NCI-H2029 (cell line): ENCODE results near the gene RAD23B.
"Not testable (repeated sequence)": the region's sequence is repeated elsewhere in the genome, so short reads cannot be mapped to it uniquely, and the experiment has no call there.

ENCODE experiments used
- DNase-seq: peaks from one replicate; lab custom pipeline; 2025; lab: John Stamatoyannopoulos, UW

The RAD23B gene

DNA sequence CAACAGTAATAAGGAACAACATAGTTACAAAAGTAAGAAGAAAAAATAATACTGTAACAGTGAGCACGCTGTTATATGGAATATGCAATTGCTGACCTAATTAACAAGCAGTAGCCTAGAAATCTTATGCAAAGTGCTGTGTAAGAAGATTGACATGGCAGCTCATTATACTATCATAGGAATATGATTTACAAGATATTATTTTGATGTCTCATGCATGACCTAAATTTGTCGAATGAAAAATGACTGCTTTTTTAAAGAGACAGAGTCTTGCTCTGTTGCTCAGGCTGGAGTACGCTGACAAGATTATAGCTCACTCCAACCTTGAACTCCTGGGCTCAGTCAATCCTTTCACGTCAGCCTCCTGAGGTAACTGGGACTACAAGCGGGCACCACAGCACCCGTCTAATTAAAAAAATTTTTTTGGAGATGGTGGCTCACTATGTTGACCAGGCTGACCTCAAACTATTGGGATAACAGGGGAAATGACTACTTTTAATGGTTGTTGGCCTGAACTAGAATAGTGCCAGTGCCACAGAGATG is 10.5 kb downstream of the RAD23B start:
- DNase-seq, result no peak

DNA sequence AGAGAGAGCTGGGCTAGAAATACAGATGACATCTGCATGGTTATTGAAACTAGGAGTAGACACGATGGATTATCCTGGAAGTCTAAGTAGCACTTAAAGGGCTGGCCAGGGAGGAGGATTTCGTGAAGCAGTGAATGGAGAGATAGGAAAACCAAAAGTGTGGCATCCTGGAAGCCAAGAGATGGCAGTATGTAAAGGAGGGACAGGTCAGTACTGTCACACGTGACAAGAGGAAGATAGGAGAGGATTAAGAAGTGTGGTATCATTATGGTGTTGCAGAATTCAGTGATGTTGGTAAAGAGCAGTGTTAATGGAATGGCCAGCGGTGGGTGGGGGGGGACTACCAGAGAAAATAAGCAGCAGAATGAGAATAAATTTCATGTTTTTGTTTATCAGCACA is 11.7 kb downstream of the RAD23B start:
- DNase-seq, result no peak

DNA sequence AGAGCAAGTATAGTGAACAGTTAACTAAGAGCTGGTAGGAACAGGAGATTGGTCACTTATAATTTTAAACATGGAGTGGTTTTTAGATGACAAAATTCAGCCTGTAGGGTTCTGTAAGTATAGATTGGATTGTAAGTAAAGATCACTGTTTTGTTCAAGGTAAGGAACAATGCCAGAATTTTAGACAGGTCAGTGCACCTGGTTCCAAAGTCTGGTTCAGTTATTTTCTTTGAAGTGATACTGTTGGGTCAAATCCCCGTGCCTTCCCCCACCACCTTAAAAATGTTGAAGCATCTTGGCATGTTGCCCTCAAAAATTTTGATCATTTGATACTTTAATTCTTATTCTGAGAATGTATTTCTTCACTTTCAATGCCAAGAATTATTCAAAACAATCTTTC is 12.9 kb downstream of the RAD23B start:
- no peak for DNase-seq

DNA sequence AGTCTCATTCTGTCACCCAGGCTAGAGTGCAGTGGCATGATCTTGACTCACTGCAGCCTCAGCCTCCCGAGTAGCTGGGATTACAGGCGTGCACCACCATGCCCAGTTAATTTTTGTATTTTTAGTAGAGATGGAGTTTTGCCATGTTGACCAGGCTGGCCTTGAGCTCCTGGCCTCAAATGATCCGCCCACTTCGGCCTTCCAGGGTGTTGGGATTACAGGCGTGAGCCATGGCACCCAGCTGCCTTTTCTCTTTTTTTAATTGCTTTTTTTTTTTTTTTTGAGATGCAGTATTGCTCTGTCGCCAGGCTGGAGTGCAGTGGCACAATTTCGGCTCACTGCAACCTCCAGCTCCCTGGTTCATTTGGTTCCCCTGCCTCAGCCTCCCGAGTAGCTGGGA is 13.5 kb downstream of the RAD23B start:
- not testable (repeated sequence) for DNase-seq

DNA sequence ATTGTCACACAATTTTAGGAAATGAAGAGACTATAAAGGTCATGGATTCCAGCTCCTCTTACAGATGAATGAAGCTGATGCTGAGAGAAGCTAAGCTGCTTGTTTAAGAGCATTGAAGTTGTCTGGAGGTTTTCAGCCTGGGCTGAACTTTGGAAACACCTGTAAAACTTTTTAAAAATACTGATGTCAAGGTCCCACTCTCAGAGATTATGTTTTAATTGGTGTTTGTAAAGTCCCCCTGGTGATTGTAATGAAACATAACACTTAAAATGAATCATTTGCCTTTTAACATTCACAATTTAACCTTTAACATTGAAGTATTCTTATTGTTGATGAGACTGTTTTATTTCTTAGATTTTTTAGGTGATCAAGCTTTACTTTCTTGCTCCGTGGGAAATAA is 16.4 kb downstream of the RAD23B start:
- no peak for DNase-seq

DNA sequence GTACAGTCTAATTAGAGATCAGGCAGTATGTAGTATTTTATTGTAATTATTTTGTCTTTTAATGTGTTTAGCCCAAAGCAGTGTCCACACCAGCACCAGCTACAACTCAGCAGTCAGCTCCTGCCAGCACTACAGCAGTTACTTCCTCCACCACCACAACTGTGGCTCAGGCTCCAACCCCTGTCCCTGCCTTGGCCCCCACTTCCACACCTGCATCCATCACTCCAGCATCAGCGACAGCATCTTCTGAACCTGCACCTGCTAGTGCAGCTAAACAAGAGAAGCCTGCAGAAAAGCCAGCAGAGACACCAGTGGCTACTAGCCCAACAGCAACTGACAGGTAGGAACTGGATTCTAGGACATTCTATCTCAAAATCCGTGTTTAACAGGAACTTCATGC is 23.2 kb downstream of the RAD23B start:
- DNase-seq, result no peak

DNA sequence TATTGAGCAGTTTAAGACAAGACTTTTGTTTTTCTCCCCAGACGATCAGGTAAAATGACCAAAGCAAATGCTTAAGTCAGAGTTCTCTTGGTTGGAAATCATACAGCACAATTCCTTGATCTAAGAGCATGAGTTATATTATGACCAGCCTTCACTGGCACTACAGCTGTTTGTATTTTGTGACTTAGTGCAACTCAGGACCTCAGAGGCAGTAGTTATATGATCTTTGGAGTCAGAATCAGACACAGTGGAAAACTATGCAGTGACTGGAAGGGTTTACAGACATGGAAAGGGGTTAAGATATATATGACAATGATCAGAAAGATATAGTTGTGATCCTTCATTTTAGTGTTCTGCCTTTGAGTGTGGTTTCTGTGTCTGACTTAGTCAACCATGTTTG is 24.3 kb downstream of the RAD23B start:
- DNase-seq, result no peak

DNA sequence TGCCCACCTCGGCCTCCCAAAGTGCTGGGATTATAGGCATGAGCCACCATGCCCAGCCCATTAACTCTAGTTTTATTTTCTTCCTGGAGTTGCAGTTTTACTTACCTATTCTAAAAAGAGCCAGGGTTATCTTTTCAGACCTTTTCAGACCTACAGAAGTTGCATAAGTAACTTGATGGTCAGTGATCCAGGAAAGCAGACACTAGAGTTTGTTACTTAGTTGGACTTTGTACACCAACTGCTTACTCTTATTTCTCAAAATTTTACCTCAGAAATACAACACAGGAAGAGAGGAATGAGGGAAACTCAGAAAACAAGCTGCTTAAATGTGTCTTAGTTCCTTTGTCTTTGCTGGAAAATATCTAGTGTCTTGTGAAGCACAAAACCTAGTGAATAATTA is 25.4 kb downstream of the RAD23B start:
- DNase-seq, result no peak

DNA sequence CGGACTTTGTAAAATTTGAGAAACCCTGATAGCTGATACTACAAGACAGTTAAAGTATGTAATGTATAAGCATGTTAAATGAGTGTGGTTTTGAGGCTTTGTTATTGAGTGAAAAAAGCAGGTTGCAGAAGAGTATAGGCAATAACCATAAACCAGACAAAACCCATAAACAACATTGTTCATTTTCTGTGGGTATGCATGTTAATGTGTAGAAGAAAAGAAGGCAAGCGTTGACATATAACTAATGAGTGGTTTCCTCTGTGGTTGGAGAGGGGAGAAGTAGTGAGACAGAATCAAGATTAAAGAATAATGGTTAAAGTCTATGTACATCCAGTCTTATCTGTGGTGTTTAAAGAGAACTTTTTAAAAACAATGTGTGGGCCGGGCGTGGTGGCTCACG is 26.2 kb downstream of the RAD23B start:
- DNase-seq, result no peak

DNA sequence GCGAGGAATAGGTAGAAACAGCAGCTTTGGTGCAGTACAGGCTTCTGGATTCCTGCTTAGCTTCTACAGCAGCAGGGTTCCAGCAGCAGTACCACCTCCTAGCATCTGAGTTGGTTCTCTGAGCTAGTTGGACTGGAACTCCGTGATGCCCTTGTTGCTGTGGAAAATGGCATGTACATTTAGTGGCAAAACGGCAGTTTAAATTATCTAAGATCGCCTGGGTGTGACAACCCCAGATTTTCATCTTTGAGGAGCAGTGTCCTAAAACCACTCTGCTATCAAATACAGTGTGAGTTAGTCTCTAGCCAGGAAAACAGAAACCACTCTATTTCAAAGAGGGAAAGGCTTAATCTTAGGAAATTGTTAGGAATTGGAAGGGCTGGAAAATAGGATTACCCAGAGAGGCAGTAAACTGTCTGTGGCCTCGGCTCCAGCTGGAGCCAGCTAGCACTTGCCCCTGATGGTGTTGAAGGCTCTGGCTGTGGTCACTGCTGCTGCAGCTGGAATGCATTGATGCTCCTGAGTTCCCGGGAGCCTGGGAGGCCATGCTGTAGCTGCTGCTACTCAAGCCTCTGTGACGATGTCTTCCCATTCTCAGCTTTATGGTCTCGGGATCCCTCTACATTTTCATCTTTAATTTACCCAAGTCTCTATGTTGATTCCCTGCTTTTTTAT is 29.4 kb downstream of the RAD23B start:
- DNase-seq, result no peak

DNA sequence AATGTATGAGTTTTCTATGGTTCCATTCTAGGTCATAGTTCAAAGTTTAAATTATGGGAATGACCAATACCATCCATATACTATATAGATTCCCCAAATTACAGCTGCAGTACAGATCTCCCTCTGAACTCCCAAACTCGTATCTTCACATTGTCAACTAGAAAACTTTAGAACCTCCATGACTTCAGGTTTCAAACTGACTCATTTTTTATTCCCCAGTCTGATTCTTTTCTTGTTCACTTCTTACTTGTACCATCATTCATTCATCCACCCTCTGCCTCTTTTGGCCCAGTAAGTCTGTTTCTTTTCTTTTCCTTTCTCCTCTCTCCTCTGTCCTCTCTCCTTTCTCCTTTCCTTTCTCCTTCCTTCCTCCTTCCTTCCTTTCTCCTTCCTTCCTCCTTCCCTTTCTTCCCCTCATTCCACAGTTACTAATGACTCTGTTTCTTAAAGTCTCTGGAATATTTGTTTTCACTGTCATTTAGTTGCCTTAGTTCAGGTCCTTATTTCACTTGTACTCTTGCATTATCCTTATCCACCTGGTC is 30.5 kb downstream of the RAD23B start:
- no peak for DNase-seq

DNA sequence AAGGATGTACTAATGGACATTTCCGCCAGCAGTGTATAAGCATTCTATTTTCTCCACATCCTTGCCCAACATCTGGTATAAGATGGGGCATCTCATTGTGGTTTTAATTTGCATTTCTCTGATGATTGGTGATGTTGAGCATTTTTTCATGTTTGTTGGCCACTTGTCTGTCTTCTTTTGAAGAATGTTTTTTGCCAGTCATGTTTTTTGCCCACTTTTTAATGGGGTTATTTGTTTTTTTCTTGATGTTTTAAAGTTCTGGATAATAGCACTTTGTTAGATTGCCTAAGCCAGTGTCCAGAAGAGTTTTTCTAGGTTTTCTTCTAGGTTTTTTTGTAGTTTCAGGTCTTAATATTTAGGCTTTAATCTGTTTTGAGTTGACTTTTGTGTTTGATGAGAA is 31.7 kb downstream of the RAD23B start:
- DNase-seq, result no peak

DNA sequence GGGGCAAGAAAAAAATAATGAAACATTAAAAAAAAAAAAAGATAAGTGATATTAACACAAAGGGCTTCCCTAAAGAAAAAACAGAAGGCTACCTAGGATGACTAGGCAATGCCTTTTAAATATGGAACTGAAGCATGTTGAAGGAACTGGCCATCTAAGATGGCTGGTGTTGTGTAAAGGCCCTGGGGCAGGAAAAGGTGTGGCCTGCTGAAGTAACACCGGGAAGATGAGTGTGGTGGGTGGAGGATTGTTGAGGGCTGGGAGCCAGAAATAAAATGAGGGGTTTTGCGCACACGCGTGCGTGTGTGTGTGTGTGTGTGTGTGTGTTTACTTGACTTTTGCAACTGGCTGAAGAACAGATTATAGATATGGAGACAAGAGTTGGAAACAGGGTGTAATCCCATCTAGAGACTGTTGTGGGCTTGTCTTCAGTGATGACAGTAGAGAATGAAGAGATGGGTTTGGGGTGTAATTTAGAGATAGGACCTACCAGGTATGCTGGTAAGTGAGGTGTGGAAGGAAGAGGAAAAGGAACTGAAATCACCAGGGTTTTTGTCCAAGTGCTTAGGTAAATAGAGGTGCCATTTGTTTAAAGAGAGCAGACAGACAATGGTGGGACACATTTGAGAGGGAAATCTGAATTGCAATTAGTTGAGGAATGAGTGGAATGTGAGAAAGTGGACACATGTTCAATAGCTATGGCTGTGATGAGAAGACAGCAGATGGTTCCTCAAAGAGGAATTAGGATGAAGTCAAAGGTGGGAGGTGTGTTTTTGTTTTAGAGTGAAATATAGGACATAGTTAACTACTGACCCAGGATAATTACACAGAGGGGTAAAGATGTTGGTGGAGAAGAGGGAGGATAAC is 33.9 kb downstream of the RAD23B start:
- DNase-seq, result no peak

DNA sequence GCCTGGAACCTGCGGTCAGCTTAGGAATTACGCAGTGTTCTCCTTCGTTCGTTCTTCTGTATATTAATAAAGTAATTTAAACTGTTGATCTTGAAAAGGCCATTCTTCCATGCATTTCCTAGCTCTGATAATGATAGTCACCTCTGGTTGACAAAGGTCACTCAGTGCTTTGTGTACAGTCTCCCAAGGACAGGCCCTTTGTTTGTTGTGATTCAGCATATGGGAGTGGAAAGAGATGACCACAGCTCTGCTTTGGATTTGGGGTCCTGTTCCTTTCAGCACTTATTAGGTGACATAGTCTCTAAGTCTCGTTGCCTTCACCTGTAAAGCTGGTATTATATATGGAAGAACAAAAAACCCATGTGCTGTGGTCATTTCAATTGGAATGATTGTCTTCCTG is 39.6 kb downstream of the RAD23B start:
- no peak for DNase-seq

DNA sequence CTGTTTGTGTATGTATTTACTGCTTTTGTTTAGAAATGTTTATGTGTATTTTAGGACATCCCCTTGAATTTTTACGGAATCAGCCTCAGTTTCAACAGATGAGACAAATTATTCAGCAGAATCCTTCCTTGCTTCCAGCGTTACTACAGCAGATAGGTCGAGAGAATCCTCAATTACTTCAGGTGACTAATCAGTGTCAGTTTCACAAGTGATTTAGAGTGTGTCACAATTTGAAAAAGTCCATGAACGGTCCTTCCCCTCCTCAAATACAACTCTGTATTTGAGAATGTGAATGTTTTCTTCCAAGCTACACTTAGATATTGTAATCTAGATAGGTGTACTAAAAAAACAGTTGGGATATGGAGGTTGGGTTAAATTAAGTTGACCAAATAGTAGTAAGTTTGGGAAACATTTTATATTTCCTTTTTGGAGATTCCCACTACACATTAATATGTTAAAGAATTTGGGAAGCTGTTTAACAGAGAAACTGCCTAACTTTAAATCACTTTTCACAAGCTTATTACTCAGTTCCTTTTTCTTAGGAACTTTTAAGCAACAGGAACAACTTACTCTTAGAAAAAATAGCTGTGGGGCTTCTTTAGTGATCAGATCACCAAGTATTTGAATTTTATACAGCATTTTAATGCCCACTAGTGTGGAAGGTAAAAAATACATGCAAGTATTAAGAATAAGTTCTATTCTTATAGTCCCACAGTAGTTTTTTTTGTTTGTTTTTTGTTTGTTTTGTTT is 40.9 kb downstream of the RAD23B start:
- DNase-seq, result no peak

DNA sequence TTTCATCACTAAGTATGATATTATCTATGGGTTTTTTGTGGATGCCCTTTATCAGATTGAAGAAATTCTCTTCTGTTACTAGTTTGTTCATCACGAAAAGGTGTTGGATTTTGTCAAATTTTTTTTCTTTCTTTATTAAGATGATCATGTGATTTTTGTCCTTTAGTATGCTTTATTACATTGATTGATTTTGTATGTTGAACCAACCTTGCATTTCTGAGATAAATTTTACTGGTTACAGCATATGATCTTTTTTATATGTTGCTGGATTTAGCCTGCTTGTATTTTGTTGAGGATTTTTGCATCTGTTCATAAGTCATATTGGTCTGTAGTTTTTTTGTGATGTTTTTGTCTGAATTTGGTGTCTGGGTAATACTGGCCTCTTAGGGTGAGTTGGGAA is 42.8 kb downstream of the RAD23B start:
- DNase-seq, result no peak

DNA sequence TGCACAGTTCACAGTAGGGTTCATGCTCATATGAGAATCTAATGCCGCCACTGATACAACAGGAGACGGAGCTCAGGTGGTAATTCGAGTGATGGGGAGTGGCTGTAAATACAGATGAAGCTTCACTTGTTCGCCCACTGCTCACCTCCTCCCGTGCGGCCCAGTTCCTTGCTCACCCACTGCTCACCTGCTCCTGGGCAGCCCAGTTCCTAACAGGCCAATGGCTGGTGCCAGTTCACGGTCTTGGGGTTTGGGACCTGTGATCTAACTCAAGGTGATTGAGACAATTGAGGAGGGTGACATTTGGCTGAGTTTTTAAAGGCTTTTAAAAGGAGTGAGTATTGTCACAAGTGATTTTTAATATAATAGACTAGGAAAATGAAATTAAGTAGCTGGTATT is 45.4 kb downstream of the RAD23B start:
- DNase-seq, result no peak

DNA sequence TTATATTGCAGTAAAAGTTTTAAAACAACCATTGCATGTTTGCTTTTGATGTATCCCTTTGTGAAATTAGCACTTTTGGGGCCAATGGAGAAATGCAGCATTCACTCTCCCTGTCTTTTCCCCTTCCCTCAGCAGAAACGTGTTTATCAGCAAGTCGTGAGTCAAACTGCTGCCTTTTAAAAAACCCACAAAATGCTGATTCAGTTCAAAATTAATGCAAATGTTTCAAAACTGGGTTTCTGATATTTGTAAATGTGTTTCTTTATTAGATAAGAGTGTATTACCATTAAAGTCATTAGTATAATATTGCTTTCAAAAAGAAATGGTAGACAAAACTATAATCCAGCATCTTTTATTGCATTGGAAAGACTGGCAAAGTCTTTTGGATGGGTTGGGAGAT is 47.3 kb downstream of the RAD23B start:
- DNase-seq, result no peak

DNA sequence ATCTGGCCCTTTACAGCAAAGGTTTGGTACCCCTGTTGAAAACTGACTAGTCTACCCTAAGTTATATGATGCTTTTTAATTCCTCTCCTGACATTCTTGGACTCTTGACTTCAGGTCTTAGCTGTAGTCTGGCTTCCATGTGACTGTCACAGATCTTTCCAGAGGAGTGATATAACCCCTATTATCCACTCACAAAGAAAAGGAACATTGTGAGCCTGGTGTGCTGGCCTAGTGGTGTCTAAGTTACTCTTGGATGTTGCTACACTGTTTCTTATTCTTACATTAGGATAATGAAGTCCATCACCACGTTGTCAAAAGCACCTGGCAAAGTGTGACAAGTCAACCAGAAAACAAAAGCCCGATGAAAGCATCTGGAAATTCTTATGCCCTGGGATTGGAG is 49.8 kb downstream of the RAD23B start:
- no peak for DNase-seq

DNA sequence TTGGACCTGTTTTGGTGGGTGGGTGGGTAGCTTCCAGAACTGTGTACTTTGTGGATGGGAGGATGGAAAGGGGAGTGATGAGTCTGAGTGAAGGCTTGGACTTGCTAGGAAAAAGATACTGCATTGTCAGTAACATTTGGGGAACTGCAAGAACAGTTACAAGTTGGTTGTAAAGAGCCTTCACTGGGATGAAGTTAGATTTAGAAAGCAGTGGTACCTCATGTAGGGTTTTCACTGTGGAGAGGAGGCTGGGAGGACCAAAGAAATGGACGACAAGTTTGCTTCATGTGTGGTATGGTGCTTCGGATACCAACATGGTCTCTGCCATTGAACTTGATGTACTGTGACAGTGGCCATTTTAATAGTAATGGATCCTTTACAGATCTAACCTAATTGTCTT is 50.3 kb downstream of the RAD23B start:
- no peak for DNase-seq

DNA sequence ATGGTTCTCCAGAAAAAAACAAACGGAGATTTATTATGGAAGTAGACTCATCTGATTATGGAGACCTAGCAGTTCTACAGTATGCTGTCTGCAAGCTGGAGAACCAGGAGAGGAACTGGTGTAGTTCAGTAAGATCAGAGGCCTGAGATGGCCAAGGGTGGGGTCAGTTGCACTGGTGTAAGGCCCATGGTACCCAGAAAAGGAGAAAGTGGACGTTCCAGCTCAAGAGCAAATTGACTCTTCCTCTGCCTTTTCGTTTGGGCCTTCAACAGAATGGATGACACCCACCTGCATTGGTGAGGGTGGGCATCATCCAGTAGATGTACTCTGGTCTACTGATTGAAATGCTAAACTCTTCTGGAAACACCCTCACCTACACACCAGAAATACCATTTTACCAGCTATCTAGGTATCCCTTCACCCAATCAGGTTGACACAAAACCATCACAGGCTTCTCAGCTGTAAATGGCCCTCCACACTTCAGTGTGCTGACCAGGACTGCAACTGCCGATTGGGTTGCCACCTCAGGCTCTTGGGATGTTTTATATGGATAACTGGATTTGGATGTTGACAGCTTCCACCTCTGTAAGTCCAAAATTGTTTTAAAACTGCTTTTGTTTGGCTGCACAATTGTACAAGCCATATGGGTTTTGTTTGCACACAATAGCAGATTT is 51.2 kb downstream of the RAD23B start:
- no peak for DNase-seq

DNA sequence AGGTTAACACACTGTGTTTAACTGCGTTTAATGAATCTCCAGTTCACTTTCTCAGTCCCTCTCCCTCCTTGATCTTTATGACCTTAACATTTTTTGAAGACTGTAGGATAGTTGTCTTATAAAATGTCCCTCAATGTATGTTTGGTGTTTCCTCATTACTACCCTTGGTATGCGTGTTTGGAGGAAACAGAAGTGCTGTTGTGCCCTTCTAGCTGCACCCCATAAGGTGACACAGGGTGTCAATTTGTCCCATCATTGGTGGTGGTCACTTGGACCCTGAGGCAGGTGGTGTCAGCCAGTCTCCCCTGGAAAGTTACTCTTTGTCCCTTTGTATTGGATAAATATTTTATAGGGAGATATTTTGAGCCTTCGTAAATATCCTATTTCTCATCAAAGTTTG is 52.3 kb downstream of the RAD23B start:
- no peak for DNase-seq
